HG02759 (cell line): Measurements from ENCODE around the gene DERL3.

Experiments used
- ATAC-seq: cut with Tn5 transposase; IDR thresholded peaks from one replicate; pipeline ENCODE4 v1.9.1; 2021; ENCODE audit warnings: mild to moderate bottlenecking, moderate library complexity; ENCODE audit not compliant: unreplicated experiment

DERL3 gene

GRCh38 chr22:23847991-23848864 is 9.4 kb upstream of the DERL3 start:
- no peak for ATAC-seq

GRCh38 chr22:23847310-23847920 is 8.6 kb upstream of the DERL3 start:
- ATAC-seq = no peak

GRCh38 chr22:23846081-23846469 is 7.3 kb upstream of the DERL3 start:
- ATAC-seq = no peak

GRCh38 chr22:23845265-23846080 is 6.7 kb upstream of the DERL3 start:
- ATAC-seq = no peak

- no peak for ATAC-seq
These were observed 6.0 kb upstream of the DERL3 start for GRCh38 chr22:23844739-23845202.

GRCh38 chr22:23842599-23842998 is 3.8 kb upstream of the DERL3 start:
- ATAC-seq = no peak

GRCh38 chr22:23841736-23842445 is 3.1 kb upstream of the DERL3 start:
- no peak for ATAC-seq

- no peak for ATAC-seq
These were observed 2.5 kb upstream of the DERL3 start for GRCh38 chr22:23841292-23841691.

- no peak for ATAC-seq
These were observed 1.2 kb upstream of the DERL3 start for GRCh38 chr22:23840026-23840425.

- no peak for ATAC-seq
These were observed 710 bp downstream of the DERL3 start for GRCh38 chr22:23837911-23838680.

- no peak for ATAC-seq
These were observed 1.3 kb downstream of the DERL3 start for GRCh38 chr22:23837496-23837859.

GRCh38 chr22:23836692-23837495 is 1.9 kb downstream of the DERL3 start:
- ATAC-seq = no peak

- ATAC-seq = no peak
These were observed 2.5 kb downstream of the DERL3 start for GRCh38 chr22:23836281-23836680.

GRCh38 chr22:23835484-23836144 is 3.2 kb downstream of the DERL3 start:
- ATAC-seq = no peak

- no peak for ATAC-seq
These were observed 3.9 kb downstream of the DERL3 start for GRCh38 chr22:23834793-23835483.

GRCh38 chr22:23834406-23834792 is 4.4 kb downstream of the DERL3 start:
- no peak for ATAC-seq

GRCh38 chr22:23833911-23834317 is 4.9 kb downstream of the DERL3 start:
- ATAC-seq = no peak
